HG02642 (cell line): Measurements from ENCODE around the gene CACNA1D.
A peak's percentile ranks its signal among the peaks of the same experiment; 100 is the strongest.

ENCODE experiments used
- ATAC-seq: cut with Tn5 transposase; IDR thresholded peaks from one replicate; pipeline ENCODE4 v1.9.1; 2021; ENCODE audit warnings: mild to moderate bottlenecking; ENCODE audit not compliant: unreplicated experiment, poor library complexity

CACNA1D gene

DNA sequence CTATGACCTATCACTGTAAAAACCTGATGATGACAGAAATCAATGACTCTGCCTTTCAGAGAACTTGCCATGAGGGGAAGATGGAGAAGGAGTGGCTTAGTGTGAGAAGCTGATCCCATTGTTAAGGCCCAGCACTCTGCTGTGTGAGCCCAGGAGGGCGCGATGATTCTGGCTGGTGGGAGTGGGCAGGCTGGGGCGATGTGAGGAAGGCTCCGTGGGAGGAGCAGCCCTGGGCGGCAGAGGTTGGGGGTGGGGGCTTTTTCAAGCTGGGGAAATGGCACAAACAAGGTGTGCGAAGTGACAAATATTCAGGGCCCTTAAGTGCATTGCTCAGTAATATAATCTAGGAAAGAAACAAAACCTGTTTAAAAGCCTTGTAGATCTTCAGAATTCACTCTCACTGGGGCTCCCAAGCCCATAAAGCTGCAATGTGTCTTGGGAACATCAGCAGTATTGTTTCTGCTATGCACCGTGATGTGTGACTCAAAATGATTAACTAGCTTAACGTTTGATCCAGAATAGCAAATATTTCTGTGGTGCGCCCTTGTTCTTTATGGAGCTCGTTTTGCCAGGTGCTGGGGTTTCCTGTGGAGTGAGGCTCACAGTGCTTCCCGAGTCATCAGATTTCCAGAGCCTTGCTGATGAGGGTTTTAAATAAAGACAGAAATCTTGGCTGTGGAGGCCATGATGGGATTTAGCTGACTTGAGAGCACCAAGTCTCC, 210.8 kb downstream of the CACNA1D start:
- ATAC-seq = no peak

DNA sequence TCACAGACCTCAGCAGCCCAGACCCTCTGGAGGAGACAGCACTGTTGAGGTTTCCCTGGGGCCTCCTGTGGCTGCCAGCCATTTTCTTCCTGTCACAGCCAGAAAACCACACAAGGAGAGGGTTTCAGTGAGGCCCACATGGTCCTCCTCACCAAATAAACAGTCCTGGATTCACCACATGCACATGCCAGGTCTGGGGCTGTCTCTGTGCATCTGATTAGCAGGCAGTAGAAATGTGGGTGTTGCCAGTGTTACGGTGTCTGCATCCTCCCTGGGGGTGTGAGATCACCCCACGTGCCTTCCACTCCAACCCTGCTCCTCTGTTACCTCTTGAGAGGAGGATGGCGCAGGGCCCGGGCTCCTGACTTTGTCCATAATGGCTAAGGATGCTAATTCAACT, 211.4 kb downstream of the CACNA1D start:
- no peak for ATAC-seq

DNA sequence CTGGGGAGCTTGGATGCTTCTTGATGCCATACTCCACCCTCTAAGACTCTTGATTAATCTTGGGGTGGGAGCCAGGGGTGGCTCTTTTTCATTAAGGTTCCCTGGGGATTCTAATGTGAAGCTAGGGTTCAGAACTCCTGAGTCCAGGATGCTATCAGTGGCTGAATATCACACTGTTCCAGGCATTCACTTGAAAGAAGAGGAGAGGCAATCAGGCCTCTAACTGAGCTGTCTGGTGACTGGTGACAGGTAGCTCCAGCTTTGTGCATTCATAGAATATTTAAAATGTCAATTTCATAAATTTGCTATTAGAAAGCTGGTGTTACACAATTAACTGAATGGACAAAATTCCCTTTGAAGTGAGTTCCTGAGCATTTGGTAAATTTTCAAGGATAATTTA, 212.8 kb downstream of the CACNA1D start:
- no peak for ATAC-seq

DNA sequence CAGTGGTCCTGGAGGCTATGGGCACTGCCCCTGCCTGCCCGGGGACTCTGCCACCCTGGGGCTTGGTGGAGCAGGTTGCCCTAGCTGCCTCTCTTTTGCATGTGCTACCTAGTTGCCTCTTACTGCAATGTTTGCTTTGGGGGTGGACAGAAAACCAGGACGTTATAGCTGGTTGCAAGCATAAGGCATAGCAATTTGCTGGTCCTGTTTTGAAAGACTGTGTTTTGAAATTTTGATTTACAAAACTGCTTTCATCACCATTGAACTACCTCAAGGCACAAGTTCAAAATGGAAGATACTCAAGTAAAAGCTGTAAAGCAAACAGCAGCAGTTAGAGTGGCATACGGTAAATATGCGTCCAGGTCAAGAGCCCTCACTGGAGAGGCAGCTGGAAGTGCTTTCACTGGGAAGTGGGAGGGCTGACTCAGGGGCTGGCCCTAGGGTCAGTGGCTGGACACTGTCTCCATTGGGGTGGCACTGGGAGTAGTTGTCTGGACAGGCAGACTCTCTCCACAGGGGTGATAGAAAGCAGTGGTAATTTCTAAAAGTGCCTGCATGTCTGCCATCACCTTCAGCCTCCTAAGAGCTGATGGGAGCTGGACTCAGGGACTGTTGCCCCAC, 213.7 kb downstream of the CACNA1D start:
- ATAC-seq = no peak

DNA sequence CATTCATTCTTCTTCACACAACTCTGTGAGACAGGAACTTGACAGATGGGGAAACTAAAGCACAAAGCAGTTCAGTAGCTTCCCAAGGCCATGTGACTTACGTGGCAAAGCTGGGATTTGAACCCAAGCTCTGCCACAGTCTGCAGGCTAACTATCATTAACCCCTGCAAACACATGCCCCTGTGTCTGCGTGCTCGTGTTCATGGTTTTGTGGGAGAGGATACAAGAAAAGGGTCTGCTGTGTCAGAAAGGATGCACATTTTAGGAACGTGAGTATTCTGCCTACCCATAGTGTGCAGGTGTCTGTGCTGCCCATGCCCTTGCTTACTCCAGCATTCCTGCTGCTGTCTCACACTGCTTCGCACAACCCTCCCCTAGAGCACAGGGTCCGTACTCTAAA, 214.8 kb downstream of the CACNA1D start:
- no peak for ATAC-seq

DNA sequence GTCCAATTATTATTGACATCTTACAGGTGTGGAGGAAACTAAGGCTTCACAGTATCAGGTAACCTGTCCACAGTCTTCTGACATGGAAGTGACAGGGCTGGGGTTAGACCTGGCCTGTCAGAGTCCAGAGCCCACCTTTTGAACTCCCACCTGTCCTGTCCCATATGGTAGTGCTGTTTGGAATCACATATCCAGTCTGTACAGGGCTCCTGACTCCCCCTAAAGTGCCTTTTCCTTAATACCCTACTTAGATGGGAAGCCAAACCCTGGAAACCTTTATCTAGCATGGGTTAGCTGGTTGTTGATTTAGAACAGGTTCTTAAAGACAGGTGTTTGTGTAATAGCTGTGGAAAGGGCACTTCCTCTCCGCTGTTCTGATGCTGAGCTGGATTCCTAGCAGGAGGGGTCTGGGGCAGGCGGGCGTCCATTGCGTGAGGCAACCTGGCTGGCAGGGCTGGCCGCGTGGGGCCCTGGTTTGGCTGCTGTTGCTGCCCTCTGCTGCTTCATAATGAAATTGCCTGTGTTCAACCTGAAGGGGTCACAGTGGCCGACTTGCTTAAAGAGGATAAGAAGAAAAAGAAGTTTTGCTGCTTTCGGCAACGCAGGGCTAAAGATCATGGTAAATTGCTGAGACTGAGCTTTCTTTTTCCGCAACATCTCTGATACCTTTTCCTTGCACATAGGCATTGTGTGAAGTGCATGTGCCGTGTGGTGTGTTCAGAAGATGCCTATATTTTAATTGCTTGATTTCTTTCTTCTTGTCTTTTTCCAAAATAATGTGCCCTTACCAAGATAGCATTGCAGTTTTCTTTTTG, 215.7 kb downstream of the CACNA1D start:
- peak; percentile 70 for ATAC-seq

DNA sequence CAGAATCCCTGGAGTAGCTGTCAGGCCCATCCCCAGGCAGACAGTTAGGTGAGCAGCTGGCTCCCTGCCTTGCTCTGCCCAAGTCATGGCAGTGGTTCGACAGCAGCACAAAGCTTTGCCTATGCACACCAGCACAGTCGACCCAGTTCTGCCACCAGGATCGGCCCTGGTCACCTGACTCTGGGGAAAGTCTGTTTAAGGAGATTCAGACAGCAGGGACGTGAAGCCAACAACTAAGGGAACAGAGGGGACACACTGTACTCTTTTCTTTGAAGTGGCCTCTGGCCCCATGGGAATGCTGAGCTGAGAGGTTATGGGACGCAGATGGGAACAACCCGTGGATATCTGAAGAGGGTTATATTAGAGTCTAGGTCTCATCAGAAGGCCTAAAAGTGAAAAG, 217.0 kb downstream of the CACNA1D start:
- no peak for ATAC-seq

DNA sequence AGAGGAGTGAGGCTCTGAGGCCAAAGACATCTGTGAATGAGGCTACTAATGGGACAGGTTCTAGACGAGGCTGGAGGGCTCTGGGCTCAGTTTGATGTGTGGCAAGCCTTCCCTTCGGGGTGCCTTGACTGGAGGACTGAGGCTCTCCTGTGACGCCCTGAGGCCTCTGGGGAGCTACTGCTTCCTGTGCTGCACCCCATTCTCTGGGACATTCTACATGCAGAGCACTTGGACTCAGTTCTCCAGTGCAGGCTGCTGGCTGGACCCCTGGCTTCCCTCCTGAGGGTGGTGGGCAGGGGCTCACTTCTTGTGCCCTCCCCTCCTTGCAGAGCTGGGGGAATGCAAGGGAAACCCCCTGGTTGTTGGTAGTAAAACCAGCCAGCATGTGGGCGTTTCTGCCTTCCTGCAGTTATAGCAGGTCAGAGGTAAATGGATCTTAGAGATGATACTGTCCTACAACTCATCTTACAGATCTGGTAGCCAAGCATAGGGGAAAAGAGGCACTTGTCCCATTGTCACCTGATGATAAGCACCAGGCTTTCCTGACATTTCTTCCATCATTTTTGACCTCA, 218.5 kb downstream of the CACNA1D start:
- ATAC-seq = no peak

DNA sequence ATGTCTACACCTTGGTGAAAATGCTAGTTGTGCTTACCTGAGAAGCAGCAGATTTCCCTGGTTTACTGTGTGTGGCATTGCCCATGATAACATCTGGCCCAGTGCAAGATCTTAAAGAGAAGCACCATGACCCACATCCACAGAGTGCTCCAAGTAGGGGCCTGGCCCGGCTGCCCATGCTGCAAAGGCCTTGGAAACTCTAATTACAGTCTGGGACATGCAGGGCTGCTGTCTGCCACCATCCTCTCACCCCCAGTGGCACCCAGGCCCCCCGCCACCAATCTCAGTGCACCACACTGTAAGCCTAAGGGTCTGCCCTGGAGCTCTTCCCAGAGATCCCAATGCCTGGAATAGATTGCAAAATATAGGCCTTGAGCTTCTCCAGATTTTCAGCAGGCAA, 219.2 kb downstream of the CACNA1D start:
- ATAC-seq = no peak

DNA sequence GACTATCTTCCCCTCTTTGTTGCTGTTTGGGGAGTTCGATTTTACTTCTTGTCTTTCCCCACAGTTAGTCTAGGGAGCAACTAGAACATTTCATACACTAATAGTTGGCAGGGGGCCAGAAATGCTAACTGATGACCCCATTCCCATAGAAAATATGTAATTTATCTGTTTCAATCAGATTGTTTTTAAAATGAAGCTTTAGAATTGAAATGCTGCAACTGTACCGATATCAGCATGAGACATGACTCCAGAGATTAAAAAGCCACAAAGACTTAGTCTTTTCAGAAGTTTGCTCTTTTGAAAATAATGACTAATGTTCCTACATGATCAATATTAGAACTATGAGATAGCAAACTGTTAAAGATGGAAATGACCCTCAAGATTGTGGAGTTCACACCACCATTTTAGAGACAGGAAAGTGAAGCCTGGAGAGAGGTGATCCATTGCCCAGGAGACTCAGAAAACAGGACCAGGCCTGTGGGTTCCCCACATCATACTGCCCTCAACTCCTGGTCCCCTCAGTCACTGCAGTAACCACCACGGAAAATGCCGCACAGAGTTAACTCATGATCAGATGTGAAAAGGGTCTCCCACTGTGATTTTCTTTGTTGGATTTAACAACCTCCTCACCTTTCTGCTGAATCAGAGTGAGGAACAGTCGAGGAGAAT, 221.5 kb downstream of the CACNA1D start:
- ATAC-seq = no peak

DNA sequence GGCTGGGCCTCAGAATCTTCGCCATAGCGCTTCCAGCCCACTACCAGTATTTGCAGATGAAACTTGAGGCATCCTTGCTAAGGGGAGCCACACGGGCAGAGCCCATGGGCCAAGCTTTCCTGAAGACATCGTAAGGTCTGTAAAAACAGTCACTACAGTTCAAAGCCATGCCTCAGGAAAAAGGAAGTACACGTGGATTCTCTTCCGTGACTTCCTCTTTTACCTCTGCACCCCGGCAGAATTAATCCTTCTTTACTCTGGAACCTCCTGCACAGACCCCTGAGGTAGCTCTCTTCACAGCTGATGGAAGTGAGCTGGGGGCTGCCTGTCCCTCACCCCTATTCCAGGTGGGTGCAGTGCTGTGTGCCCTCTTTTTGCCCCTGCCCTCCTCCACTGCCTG, 222.6 kb downstream of the CACNA1D start:
- ATAC-seq = no peak

DNA sequence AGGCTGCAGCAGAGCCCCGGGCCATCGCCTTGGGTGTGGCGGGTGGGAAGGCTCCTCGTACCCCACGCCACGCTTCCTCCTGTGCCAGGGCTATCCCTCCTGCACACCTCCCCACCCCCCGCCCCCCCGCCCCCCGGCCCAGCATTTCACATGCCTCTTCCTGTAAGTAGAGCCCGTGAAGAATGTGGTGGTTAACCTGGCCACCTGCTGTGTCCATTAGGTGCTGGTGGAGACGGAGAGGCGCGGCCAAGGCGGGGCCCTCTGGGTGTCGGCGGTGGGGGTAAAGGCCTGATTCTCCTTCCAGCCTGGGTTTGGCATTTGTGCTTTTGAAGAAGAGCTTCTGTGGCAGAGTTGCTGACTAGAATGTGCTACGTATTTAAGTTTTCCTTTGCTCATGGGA, 224.1 kb downstream of the CACNA1D start:
- no peak for ATAC-seq

DNA sequence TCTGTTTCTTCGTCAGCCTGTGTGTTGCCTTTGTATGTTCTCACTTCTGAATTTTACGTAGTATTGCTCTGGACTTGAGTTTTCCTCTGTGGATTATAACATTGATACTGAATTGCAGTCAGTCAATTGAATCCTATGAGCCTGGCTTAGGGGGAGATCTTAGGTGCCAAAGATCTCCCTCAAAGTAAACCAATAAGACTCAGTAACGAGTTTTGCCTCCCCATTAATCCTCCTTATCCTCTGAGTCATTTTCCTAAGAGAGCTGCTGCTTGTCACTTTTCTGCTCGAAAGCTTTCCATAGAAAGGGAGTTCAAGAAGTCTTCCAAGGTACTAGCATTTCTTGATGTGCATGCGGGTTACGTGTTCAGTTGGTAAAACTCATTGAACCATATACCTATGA, 225.4 kb downstream of the CACNA1D start:
- ATAC-seq = no peak

DNA sequence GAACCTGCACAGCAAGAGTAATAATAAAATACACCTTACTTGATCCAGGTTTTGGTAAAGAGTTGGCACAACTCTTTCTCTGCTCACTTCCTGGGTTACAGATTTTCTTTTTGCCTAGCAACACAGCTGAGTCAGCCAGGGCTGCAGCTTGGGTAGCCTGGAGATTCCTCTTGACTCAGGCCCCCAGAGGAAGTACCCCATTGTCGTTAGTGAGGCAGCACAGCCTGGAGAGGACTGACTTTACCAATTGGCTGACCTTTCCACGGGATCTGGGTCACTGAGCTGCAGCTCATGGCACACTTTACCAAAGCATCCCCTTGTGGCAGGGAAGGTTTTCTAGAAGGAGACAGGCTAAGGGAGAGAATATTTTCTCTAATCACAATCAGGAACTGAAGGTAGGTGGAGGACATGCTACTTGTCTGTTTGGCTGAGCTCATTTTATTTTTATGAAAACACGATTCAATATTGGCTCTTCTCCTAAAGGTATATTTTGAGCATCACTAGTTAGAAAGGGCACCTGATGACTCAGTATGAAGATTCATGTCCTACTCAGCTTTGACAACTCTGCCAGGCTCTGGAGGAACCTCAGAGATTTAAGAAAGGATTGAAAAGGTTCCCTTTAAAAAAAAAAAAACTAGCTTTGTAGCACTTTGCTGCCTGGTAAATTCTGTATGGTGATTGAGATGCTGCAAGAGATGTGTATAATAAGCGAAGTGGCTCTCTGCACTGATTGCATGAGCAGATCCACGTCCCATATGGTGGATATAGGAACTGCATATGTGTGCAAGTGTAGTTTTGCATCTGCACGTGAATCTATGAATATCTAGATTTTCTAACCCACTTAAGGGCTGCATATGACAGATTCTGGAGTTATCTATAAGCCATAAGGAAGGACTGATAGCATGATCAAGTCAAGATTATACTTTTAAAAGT, 227.0 kb downstream of the CACNA1D start:
- ATAC-seq = no peak

DNA sequence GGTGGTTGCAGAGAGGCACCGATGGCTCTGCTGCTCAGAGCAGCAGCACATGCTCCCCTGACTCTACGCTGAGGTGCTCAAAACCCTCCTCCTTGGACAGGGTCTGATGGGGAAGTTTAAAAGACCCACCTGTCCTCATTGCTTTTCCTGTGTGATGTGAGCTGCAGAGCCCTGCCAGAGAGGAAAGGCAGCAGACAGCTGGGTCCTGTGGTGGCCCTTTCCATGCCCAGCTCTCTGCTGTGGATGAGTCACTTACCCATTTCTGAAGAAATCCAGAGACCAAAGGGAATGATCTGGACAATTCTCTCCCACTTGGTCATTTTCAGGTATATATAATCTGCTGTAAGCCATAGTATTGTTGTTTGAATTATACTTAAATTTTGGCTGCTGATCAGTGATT, 230.2 kb downstream of the CACNA1D start:
- no peak for ATAC-seq

DNA sequence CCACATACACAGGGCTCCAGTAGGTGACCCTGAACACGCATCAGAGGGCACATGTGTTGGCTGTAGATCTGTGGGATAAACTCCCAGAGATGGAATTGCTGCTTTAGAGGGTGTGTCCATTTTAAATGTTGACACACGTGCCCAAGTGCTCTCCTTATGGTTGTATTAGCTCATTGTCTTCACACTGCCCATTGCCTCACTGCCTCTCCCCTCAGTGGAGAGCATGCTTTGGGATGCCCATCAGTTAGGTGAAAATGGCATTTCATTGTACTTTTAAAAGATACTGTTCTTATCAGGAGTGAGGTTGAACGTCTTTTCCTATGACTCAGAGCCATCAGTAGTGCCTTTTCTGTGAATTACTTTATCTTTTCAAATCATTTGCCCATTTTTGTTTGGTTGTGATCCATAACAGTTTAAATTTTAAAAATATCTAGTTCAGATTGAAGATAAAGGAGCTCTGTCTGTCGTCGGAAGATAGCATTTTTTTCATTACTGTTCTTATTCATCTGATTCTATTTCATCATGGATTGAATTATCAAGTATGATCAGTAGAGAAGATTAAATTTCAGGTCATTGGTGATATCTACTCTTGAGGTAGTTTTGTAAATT, 231.1 kb downstream of the CACNA1D start:
- no peak for ATAC-seq

DNA sequence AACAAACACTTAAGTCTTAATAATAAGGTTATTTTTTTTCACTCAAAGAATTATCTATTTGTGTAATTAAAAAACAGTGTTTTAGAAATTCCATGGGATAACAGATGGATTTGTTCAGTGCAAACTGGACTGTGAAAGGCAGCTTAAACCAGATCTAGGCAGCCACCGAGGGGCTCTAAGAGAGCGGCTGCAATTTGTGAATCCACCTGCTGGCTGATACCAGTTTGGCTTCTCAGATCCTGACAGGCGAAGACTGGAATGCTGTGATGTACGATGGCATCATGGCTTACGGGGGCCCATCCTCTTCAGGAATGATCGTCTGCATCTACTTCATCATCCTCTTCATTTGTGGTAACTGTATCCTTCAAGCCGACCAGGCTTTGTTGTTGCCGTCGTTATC, 232.2 kb downstream of the CACNA1D start:
- ATAC-seq = no peak

DNA sequence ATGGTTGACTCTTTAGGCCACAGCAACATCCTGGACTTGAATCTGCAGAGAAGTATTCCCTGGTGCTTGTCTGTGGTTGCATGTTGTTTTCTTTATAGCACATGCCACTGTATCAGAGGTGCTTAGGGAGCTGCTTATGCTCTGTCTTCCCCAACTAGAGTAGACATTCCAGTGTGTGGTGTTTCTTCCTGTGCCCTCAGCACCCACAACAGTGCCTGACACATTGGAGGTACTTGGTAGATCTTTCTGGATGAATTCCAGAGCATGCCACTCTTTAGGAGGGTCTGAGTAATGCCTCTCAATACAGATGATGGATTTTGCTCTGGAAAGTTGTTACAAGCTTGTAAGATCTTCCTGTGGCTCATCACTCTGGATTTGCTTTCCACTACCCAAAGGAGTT, 234.2 kb downstream of the CACNA1D start:
- no peak for ATAC-seq

DNA sequence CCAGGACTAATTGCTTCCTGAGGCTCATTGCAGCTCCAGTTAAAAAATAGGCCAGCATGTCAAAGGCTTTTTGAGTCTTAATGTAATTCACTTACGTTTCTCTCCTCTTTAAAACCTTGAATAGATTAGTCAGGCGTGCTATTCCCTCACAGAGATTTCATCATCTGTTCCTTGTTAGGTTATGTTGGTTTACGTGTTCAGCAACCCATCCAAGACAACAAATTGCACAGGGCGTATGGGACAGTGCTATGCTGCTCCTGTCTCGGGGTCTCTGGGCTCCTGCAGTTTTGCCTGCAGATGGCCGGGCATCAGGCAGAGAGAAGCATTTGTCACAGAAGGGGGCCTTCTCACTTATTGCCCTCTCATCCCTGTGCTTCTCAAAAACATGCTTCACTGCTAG, 234.7 kb downstream of the CACNA1D start:
- ATAC-seq = no peak
